K562 (cell line): ENCODE measurements around the gene CHST14. TPM values are rescaled to one million over a fixed set of nuclear protein-coding genes. Genes with fewer than 3 reads are reported as not detected.

ENCODE experiments used
- CBFA2T3 ChIP-seq: fragments of 450-650 bp; IDR thresholded peaks from 2 replicates; pipeline ENCODE4 v1.6.1; 2017
- CHD2 ChIP-seq: IDR thresholded peaks from 2 replicates; pipeline ENCODE4 v1.6.1; 2011; ENCODE audit warnings: low read depth, low read length
- ESRRA ChIP-seq: fragments of 450-650 bp; IDR thresholded peaks from 2 replicates; pipeline ENCODE4 v1.6.1; 2014; ENCODE audit warnings: low read depth, mild to moderate bottlenecking, moderate library complexity, borderline replicate concordance
- FOXA1 ChIP-seq: fragments of 450-650 bp; IDR thresholded peaks from 2 replicates; pipeline ENCODE4 v1.6.1; 2016; ENCODE audit warnings: mild to moderate bottlenecking, borderline replicate concordance
- GATAD2B ChIP-seq: fragments of 450-650 bp; IDR thresholded peaks from 2 replicates; pipeline ENCODE4 v1.6.1; 2017; ENCODE audit warnings: mild to moderate bottlenecking, borderline replicate concordance
- HCFC1 ChIP-seq: IDR thresholded peaks from 2 replicates; pipeline ENCODE4 v1.6.1; 2012; ENCODE audit warnings: low read depth, low read length, improper control_type of control experiment
- HNRNPH1 ChIP-seq: fragments of 200-400 bp; formaldehyde crosslinking; optimal IDR thresholded peaks from 2 replicates; pipeline ENCODE3; 2017; ENCODE audit warnings: low read depth, mild to moderate bottlenecking, low read length, moderate library complexity
- MAZ ChIP-seq, 2 experiments: fragments of 450-650 bp in 1 of 2; sonication (generic) in 1 of 2; formaldehyde crosslinking; IDR thresholded peaks in 1 of 2; conservative IDR thresholded peaks in 1 of 2; 2 replicates each; pipeline versions ENCODE4 v1.4.0 to v1.5.0; 2020; ENCODE audit warnings: mild to moderate bottlenecking in 1 of 2, missing genetic modification reagents in 1 of 2
- MYC ChIP-seq, 2 experiments: fragments of 250-450 bp in 1 of 2; sonication (Bioruptor Pico) in 1 of 2; IDR thresholded peaks; 2 replicates each; pipeline versions ENCODE4 v1.5.1 to v1.6.1; 2012 to 2021; ENCODE audit warnings: low read depth in 2 of 2, borderline replicate concordance in 1 of 2, improper control_type of control experiment in 1 of 2, low read length in 1 of 2, mild to moderate bottlenecking in 1 of 2, moderate library complexity in 1 of 2
- RFX7 ChIP-seq: fragments of 250-450 bp; sonication (Bioruptor Pico); IDR thresholded peaks from 2 replicates; pipeline ENCODE4 v1.5.1; 2021; ENCODE audit warnings: mild to moderate bottlenecking
- SAFB2 ChIP-seq: fragments of 200-400 bp; formaldehyde crosslinking; IDR thresholded peaks from 2 replicates; pipeline ENCODE4 v1.6.1; 2018; ENCODE audit warnings: borderline replicate concordance, low read length, low read depth, moderate library complexity; ENCODE audit not compliant: severe bottlenecking
- SMAD3 ChIP-seq: fragments of 450-650 bp; formaldehyde crosslinking; conservative IDR thresholded peaks from 2 replicates; pipeline ENCODE4 v1.4.0; 2020; ENCODE audit warnings: mild to moderate bottlenecking
- SP2 ChIP-seq: IDR thresholded peaks from 2 replicates; pipeline ENCODE4 v1.6.1; 2011; ENCODE audit warnings: mild to moderate bottlenecking, low read depth, low read length, moderate library complexity; ENCODE audit not compliant: poor library complexity, severe bottlenecking; ENCODE audit errors: extremely low read depth
- SREBF1 ChIP-seq: fragments of 150-350 bp; IDR thresholded peaks from 2 replicates; pipeline ENCODE4 v1.6.1; 2014; ENCODE audit warnings: antibody characterized with exemption, low read depth, low read length, borderline replicate concordance
- SUPT5H ChIP-seq: fragments of 450-650 bp; IDR thresholded peaks from 2 replicates; pipeline ENCODE4 v1.6.1; 2016
- ZBTB1 ChIP-seq: sonication (generic); formaldehyde crosslinking; IDR thresholded peaks from 2 replicates; pipeline ENCODE4 v1.8.1; 2023; ENCODE audit warnings: missing genetic modification reagents, low read depth, mild to moderate bottlenecking, borderline replicate concordance
- ZFP1 ChIP-seq: fragments of 450-650 bp; formaldehyde crosslinking; IDR thresholded peaks from 2 replicates; pipeline ENCODE4 v1.4.0; 2020; ENCODE audit warnings: mild to moderate bottlenecking, mixed read lengths
- ZFX ChIP-seq: sonication (generic); formaldehyde crosslinking; IDR thresholded peaks from 2 replicates; pipeline ENCODE4 v1.8.0; 2022; ENCODE audit warnings: mild to moderate bottlenecking, missing genetic modification reagents, moderate library complexity
- ZNF174 ChIP-seq: fragments of 250-450 bp; sonication (Bioruptor Pico); IDR thresholded peaks from 2 replicates; pipeline ENCODE4 v1.4.0; 2020; ENCODE audit warnings: mild to moderate bottlenecking
- ZNF212 ChIP-seq: fragments of 450-650 bp; formaldehyde crosslinking; IDR thresholded peaks from 2 replicates; pipeline ENCODE4 v1.4.0; 2020; ENCODE audit warnings: mild to moderate bottlenecking
- ZNF384 ChIP-seq: IDR thresholded peaks from 2 replicates; pipeline ENCODE4 v1.6.1; 2012; ENCODE audit warnings: low read depth, low read length, improper control_type of control experiment
- polyA plus RNA-seq, 8 experiments: library from polyadenylated mRNA; depleted of rRNA in 4 of 8; stranded (reverse) in 5 of 8; unstranded in 3 of 8; fragments of >200 nt; fragmentation: Nextera tagmentation in 2 of 8; fragmentation: Illumina TruSeq in 1 of 8; extraction: Ambion mirVana in 2 of 8; extraction: Trizol in 1 of 8; gene quantifications; 2 replicates each; pipeline versions ENCODE4 v1.2.1 to v1.2.3, GENCODE V29; 2011 to 2014; ENCODE audit warnings: inconsistent platforms in 1 of 8, missing spikeins in 1 of 8
- total RNA-seq, 7 experiments: library from RNA; depleted of rRNA in 6 of 7; stranded (reverse); fragments of >200 nt in 6 of 7; fragmentation: Illumina TruSeq in 2 of 7; extraction: Trizol in 2 of 7; gene quantifications; 2 replicates each; pipeline versions ENCODE4 v1.2.1 to v1.2.3, GENCODE V29; 2011 to 2021; ENCODE audit warnings: low replicate concordance in 1 of 7
- TF ChIP-seq, protein P1 (sequence below): IDR thresholded peaks from 2 replicates; pipeline ENCODE4 v1.6.1; 2011; ENCODE audit warnings: borderline replicate concordance, low read depth, mild to moderate bottlenecking, moderate library complexity, low read length; ENCODE audit not compliant: insufficient read depth, poor library complexity, severe bottlenecking
- TF ChIP-seq, protein P2 (sequence below): fragments of 450-650 bp; formaldehyde crosslinking; IDR thresholded peaks from 2 replicates; pipeline ENCODE4 v1.4.0; 2020; ENCODE audit warnings: mild to moderate bottlenecking, mixed read lengths
- TF ChIP-seq, protein P3 (sequence below): sonication (generic); formaldehyde crosslinking; IDR thresholded peaks from 2 replicates; pipeline ENCODE4 v1.8.1; 2023; ENCODE audit warnings: mild to moderate bottlenecking, missing genetic modification reagents

Gene CHST14
- total and polyA plus RNA-seq, 9 of the 15 experiments (the other 6 are each of a cell fraction or from before 2014, with no cell fraction given), result 1.6 to 12.1 (median 4.5) TPM

DNA sequence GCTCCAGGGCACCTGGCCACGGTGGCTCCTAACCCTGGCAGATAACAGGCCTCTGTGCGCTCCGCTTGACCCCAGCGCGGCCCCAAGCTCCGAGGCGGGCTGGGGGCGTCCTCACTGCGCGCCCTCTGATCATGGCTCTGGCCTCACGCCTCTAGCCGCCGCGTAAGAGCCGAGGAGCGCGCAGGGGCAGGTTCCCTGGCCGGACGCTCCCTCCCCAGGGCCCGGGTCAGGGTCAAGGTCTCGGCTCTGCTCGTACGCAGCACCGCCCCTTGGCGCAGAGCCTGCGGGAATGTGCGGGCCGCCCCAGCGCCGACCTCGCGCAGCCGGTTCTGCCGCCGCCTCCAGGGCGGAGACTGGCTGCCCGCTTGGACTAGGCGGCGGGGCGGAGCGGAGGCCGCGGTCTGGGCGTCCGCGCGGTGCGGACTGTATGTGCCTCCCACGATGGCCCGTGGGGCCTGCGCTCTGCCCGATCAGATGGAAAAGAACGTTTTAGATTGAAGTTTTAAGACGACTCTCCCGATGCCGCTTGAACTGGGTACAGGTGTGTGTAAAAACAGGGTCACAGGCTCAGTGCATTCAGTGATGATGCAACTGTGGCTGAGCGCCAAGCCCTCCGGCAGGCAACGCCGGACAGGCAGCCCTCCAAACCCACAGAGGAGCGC, 40.8 kb downstream of the CHST14 start (continued):
- TF ChIP-seq SUPT5H, result peak; percentile 73
- TF ChIP-seq FOXA1, result no peak
- no peak for TF ChIP-seq ZNF384
- no peak for TF ChIP-seq ZNF212 (CRISPR knock-in tag)
- TF ChIP-seq SP2, result no peak
- no peak for TF ChIP-seq SREBF1
- TF ChIP-seq HCFC1, result peak; percentile 22; the same call in 1 of the 2 replicates
- peak; percentile 98 for TF ChIP-seq ESRRA
- no peak for TF ChIP-seq ZNF174
- TF ChIP-seq SMAD3 (CRISPR knock-in tag), result no peak
- TF ChIP-seq ZFP1 (CRISPR knock-in tag), result no peak
- TF ChIP-seq HNRNPH1, result no peak
- TF ChIP-seq, protein P1, sequence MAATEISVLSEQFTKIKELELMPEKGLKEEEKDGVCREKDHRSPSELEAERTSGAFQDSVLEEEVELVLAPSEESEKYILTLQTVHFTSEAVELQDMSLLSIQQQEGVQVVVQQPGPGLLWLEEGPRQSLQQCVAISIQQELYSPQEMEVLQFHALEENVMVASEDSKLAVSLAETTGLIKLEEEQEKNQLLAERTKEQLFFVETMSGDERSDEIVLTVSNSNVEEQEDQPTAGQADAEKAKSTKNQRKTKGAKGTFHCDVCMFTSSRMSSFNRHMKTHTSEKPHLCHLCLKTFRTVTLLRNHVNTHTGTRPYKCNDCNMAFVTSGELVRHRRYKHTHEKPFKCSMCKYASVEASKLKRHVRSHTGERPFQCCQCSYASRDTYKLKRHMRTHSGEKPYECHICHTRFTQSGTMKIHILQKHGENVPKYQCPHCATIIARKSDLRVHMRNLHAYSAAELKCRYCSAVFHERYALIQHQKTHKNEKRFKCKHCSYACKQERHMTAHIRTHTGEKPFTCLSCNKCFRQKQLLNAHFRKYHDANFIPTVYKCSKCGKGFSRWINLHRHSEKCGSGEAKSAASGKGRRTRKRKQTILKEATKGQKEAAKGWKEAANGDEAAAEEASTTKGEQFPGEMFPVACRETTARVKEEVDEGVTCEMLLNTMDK, result no peak
- TF ChIP-seq CHD2, result no peak
- no peak for TF ChIP-seq SAFB2
- TF ChIP-seq MAZ (CRISPR knock-in tag; conservative IDR thresholded peaks at IDR 0.05 in 1 of 2, IDR thresholded peaks at IDR 0.05 in 1 of 2), result peak; percentile 65 to 67; a peak in 2 of 4 replicates
- peak; percentile 82 for TF ChIP-seq ZBTB1
- peak; percentile 83 for TF ChIP-seq MYC (IDR thresholded peaks at IDR 0.05; ENCODE audit: low read depth, low read length)
- no peak for TF ChIP-seq MYC (CRISPR knock-in tag; IDR thresholded peaks at IDR 0.05; ENCODE audit: borderline replicate concordance, low read depth)
- TF ChIP-seq, protein P2, sequence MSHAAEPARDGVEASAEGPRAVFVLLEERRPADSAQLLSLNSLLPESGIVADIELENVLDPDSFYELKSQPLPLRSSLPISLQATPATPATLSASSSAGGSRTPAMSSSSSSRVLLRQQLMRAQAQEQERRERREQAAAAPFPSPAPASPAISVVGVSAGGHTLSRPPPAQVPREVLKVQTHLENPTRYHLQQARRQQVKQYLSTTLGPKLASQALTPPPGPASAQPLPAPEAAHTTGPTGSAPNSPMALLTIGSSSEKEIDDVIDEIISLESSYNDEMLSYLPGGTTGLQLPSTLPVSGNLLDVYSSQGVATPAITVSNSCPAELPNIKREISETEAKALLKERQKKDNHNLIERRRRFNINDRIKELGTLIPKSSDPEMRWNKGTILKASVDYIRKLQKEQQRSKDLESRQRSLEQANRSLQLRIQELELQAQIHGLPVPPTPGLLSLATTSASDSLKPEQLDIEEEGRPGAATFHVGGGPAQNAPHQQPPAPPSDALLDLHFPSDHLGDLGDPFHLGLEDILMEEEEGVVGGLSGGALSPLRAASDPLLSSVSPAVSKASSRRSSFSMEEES (CRISPR knock-in tag), result no peak
- no peak for TF ChIP-seq GATAD2B
- TF ChIP-seq RFX7 (CRISPR knock-in tag), result no peak
- TF ChIP-seq ZFX (CRISPR knock-in tag), result peak; percentile 99
- TF ChIP-seq CBFA2T3, result no peak
- TF ChIP-seq, protein P3, sequence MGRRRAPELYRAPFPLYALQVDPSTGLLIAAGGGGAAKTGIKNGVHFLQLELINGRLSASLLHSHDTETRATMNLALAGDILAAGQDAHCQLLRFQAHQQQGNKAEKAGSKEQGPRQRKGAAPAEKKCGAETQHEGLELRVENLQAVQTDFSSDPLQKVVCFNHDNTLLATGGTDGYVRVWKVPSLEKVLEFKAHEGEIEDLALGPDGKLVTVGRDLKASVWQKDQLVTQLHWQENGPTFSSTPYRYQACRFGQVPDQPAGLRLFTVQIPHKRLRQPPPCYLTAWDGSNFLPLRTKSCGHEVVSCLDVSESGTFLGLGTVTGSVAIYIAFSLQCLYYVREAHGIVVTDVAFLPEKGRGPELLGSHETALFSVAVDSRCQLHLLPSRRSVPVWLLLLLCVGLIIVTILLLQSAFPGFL (CRISPR knock-in tag), result peak; percentile 94; the same call in 1 of the 2 replicates
